Brain microvascular endothelial cell (primary cell): ENCODE results near the gene FRZB.

Source experiments
- DNase-seq: peaks from one replicate; pipeline ENCODE4 v3.0.0-alpha.2; 2020
- H3K27ac ChIP-seq: fragments of 250-450 bp; sonication (Bioruptor Pico); 2 replicates; pipeline ENCODE4 v1.5.1; 2020; ENCODE audit warnings: mild to moderate bottlenecking, moderate library complexity
- H3K27me3 ChIP-seq: fragments of 250-450 bp; sonication (Bioruptor Pico); replicated peaks from 2 replicates; pipeline ENCODE4 v1.5.1; 2020; ENCODE audit warnings: mild to moderate bottlenecking
- H3K36me3 ChIP-seq: fragments of 250-450 bp; sonication (Bioruptor Pico); replicated peaks from 2 replicates; pipeline ENCODE4 v1.5.1; 2020; ENCODE audit warnings: mild to moderate bottlenecking
- H3K4me3 ChIP-seq: 2 replicates; pipeline ENCODE4 v1.5.1; 2011; ENCODE audit warnings: low read depth, mild to moderate bottlenecking, control low read depth, low read length, moderate library complexity
- in situ Hi-C: cut with HindIII; loops from 2 replicates; pipeline ENCODE4 v1.10.0; 2017; ENCODE audit warnings: low sequenced_read_pairs, low pct_ligation_motif_present
- TF ChIP-seq, protein P1 (sequence below): IDR thresholded peaks from 2 replicates; pipeline ENCODE4 v1.5.1; 2011; ENCODE audit warnings: low read depth, mild to moderate bottlenecking, moderate library complexity, low read length, control low read depth, inconsistent platforms; ENCODE audit errors: missing control alignments

Gene FRZB, protein sequence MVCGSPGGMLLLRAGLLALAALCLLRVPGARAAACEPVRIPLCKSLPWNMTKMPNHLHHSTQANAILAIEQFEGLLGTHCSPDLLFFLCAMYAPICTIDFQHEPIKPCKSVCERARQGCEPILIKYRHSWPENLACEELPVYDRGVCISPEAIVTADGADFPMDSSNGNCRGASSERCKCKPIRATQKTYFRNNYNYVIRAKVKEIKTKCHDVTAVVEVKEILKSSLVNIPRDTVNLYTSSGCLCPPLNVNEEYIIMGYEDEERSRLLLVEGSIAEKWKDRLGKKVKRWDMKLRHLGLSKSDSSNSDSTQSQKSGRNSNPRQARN

DNA sequence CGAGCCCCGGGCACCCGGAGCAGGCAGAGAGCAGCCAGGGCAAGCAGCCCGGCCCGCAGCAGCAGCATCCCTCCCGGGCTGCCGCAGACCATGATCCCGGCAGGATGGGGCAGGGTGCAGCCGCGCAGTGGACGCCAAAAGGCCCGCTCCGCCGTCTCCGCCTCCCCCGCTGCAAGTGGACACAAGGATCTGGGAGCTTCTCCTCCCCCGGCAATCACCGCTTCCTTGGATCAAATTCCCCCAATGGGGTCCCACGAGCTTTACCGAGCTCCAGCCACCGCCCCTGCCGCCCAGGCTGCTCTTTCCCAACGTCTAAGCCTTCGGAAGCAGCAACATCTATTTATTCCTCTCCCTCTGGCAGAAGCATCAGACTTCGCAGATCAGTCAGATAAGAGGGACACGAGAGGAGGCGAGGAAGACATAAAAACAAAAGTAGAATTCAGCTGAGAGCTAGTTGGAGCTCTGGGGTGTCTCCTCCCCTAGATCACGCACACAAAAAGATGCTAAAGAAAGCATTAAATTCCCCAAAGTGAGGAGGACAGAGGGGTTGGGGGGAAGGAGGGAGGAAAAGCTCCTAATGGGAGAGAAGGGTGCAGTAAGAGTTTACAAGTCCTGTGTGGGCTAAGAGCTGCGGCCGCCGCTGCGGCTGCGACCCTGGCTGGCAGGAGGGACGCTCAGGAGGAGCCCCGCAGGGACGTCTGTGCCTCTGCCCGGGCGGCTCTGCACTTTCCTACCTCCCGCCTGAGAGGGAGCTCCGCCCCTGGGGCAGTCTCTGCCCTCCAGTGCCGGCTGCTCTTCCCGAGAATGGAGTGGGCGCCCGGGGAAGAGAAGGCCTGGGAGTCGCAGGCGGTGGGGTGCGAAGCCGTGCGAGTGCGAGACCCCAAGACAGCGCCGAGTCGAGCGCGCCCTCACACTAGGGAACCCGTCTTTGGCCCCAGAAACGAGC lies at the start of gene FRZB:
TSS of gene FRZB (minus strand) at position 177 of the 946 bp plus-strand sequence. CDS start at position 92, 85 bp downstream.
- no peaks in the 10 kb centered on the region for H3K27me3 ChIP-seq
- in situ Hi-C loops: no loop called here
- TF ChIP-seq, protein P1, sequence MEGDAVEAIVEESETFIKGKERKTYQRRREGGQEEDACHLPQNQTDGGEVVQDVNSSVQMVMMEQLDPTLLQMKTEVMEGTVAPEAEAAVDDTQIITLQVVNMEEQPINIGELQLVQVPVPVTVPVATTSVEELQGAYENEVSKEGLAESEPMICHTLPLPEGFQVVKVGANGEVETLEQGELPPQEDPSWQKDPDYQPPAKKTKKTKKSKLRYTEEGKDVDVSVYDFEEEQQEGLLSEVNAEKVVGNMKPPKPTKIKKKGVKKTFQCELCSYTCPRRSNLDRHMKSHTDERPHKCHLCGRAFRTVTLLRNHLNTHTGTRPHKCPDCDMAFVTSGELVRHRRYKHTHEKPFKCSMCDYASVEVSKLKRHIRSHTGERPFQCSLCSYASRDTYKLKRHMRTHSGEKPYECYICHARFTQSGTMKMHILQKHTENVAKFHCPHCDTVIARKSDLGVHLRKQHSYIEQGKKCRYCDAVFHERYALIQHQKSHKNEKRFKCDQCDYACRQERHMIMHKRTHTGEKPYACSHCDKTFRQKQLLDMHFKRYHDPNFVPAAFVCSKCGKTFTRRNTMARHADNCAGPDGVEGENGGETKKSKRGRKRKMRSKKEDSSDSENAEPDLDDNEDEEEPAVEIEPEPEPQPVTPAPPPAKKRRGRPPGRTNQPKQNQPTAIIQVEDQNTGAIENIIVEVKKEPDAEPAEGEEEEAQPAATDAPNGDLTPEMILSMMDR: no peak

DNA sequence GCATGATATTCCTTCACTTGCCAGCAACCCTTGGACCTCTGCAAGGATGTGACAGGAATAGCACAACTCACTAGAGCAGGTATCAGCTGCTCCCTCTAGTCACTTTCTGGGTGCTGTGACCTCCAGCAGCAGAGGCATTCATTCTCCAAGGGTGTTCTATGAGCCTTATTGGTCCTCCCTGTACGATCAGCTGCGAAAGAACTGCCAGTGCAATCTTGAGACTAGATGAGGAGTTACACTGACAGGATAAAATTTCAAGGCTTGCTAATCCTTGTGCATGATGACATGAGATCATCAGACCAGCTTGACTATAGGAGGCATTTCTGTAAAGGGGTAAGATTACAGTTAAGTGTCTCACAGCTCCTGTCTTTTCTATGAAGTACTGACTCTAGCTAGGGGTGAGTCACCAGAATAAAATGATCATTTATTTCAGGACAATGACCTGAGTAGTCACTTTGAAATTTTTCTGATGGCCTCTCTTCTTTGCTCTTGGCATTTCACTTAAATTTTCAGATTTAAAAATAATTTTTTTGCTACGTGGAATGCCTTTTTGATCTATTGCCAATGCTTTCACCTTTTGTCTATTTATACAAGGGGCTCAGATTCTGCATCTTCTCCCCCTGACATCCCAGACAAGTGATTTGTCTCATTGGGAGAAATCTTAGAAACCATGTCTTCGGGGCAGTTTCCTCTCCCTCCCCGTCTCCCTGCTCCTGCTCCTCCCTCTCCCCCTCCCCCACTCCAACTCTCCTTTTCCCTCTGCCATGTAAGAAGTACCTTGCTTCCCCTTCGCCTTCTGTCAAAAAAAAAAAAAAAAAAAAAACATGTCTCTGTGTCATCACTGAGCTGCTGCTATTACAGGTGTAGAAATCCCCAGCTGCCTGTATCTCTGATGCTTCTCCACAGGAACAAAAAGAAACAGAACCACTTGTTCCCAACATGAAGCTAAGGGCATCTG lies 49.2 kb upstream of the FRZB start:
- Histone ChIP-seq H3K27ac (peak overlapping the region; percentile 50), H3K4me3 (no peak overlapping the region), H3K36me3 (peaks cover 22% of the 10 kb centered on the region), H3K27me3 (no peaks in the 10 kb centered on the region)
- in situ Hi-C loops: no loop called here
- TF ChIP-seq, protein P1: no peak
- DNase-seq: peak; percentile 79

More for the DNA sequence above, at the start of gene FRZB:
- peak within 1 kb of the TSS; percentile 47 for H3K4me3 ChIP-seq
- H3K27ac ChIP-seq: no peak within 1 kb of the TSS
- no peaks in the 10 kb centered on the region for H3K36me3 ChIP-seq
- DNase-seq: peak; percentile 38

GRCh38 chr2:182914852-182915251 lies 48.4 kb upstream of the FRZB start:
- Histone ChIP-seq H3K27me3 (no peaks in the 10 kb centered on the region), H3K36me3 (peaks cover 25% of the 10 kb centered on the region), H3K27ac (peak overlapping the region; percentile 14), H3K4me3 (no peak overlapping the region)
- in situ Hi-C loops: no loop called here
- DNase-seq: no peak
- TF ChIP-seq, protein P1: no peak

GRCh38 chr2:182913064-182913463 lies 46.6 kb upstream of the FRZB start:
- no peak for DNase-seq
- H3K27me3 ChIP-seq: no peaks in the 10 kb centered on the region
- in situ Hi-C loops: no loop called here
- peaks cover 26% of the 10 kb centered on the region for H3K36me3 ChIP-seq
- H3K4me3 ChIP-seq: no peak overlapping the region
- H3K27ac ChIP-seq: no peak overlapping the region
- TF ChIP-seq, protein P1: no peak

DNA sequence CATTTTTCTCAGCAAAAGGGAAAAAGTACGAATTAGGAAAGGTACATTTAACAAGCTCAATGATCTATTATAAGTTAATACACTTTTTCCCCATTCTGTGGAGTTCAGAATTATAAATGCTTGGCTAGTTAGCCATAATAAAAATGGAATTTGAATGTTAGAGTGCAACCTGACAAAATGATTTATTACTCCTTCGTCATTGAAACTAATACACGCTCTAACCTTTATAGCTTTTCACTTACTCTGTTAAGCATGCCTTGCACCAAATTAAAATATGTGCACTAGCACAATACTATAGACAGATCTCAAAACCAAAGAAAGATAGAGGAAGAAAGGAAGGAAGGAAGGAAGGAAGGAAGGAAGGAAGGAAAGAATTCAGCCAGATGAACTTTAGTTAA lies 46.1 kb upstream of the FRZB start:
- TF ChIP-seq, protein P1: no peak
- Histone ChIP-seq H3K27me3 (no peaks in the 10 kb centered on the region), H3K4me3 (no peak overlapping the region), H3K27ac (no peak overlapping the region), H3K36me3 (peaks cover 26% of the 10 kb centered on the region)
- no peak for DNase-seq
- in situ Hi-C loops: no loop called here
